Measurements from ENCODE around the gene PTPN13.

Gene PTPN13

DNA sequence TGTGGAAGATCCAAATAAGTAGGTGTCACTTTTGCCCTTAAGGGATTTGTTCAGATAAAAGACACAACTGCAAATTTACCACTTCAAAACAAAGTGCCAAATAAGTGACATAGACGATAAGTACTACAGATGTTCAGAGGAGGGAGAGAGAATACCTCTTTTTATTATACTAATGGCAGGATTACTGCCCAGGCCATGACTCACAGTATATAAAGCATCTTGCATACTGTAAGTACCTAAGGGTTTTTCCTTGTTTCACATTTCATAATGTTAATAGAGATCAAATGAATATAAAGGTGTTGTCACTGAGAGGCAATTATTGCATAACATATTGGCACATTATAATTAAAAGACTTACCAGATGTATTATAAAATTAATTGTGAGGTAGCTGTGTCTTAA is 46.4 kb downstream of the PTPN13 start:
- Histone ChIP-seq H3K79me2 (ENCODE audit: control insufficient read depth, low read length) (no peaks in the 10 kb centered on the region), H3K27me3 (ENCODE audit: control insufficient read depth, low read length) (no peaks in the 10 kb centered on the region), H3K4me2 (ENCODE audit: low read length) (no peak overlapping the region), H4K20me1 (ENCODE audit: control insufficient read depth, insufficient read depth, low read depth, low read length) (no peaks in the 10 kb centered on the region), H3K9me2 (replicated peaks; ENCODE audit: control insufficient read depth, low read length) (no peaks in the 10 kb centered on the region), H3K36me3 (ENCODE audit: control insufficient read depth, low read length) (no peaks in the 10 kb centered on the region), H3K27ac (ENCODE audit: low read depth, low read length) (no peak overlapping the region), H3K4me3 (ENCODE audit: low read length) (no peak overlapping the region), H3K4me1 (ENCODE audit: control insufficient read depth, low read length) (no peaks in the 10 kb centered on the region), H3F3A (ENCODE audit: control insufficient read depth, insufficient read depth) (no peaks in the 10 kb centered on the region), H3K9me3 (ENCODE audit: control insufficient read depth, insufficient read depth, low read length) (no peaks in the 10 kb centered on the region)
- no peak for TF ChIP-seq CTCF (IDR thresholded peaks at IDR 0.05; ENCODE audit: low read depth, low read length, poor library complexity, severe bottlenecking)
- no peak for TF ChIP-seq EZH2phosphoT487 (IDR thresholded peaks at IDR 0.05; ENCODE audit: borderline replicate concordance, low read length)

DNA sequence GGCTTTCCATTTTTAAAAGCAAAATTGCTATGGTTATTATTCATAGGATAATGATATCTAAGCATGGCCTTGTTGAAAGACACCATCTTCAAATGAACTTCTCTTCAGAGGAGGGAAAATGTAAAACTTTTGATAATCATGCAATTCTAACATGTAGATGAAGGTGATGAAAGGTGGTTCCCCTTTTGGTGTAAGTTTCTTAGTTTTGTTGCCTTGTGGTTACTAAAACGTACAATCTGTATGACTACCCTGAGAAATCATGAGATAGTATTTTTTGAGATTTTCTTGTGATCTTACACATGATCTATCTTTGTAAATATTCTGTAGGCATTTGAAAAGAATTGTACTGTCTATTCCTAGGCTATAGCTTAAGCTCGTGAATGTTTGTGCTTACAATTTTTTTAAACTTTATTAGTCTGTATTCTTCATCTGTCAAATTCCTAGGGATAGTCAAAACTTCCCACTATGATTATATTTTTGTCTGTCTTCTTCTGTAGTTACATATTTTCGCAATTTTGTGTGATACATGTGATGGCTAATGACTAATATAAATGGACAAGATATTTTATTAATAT is 47.5 kb downstream of the PTPN13 start:
- H3K9me2 ChIP-seq (replicated peaks; ENCODE audit: control insufficient read depth, low read length) = no peaks in the 10 kb centered on the region
- no peaks in the 10 kb centered on the region for H4K20me1 ChIP-seq (ENCODE audit: control insufficient read depth, insufficient read depth, low read depth, low read length)
- no peaks in the 10 kb centered on the region for H3K36me3 ChIP-seq (ENCODE audit: control insufficient read depth, low read length)
- H3K9me3 ChIP-seq (ENCODE audit: control insufficient read depth, insufficient read depth, low read length) = no peaks in the 10 kb centered on the region
- H3K4me3 ChIP-seq (ENCODE audit: low read length) = no peak overlapping the region
- no peaks in the 10 kb centered on the region for H3K27me3 ChIP-seq (ENCODE audit: control insufficient read depth, low read length)
- H3K79me2 ChIP-seq (ENCODE audit: control insufficient read depth, low read length) = no peaks in the 10 kb centered on the region
- H3K4me1 ChIP-seq (ENCODE audit: control insufficient read depth, low read length) = no peaks in the 10 kb centered on the region
- H3K27ac ChIP-seq (ENCODE audit: low read depth, low read length) = no peak overlapping the region
- no peak overlapping the region for H3K4me2 ChIP-seq (ENCODE audit: low read length)
- H3F3A ChIP-seq (ENCODE audit: control insufficient read depth, insufficient read depth) = no peaks in the 10 kb centered on the region
- TF ChIP-seq EZH2phosphoT487 (IDR thresholded peaks at IDR 0.05; ENCODE audit: borderline replicate concordance, low read length) = no peak
- no peak for TF ChIP-seq CTCF (IDR thresholded peaks at IDR 0.05; ENCODE audit: low read depth, low read length, poor library complexity, severe bottlenecking)

GRCh38 chr4:86644892-86645291 is 50.8 kb downstream of the PTPN13 start:
- no peaks in the 10 kb centered on the region for H3K79me2 ChIP-seq (ENCODE audit: control insufficient read depth, low read length)
- H3K9me3 ChIP-seq (ENCODE audit: control insufficient read depth, insufficient read depth, low read length) = no peaks in the 10 kb centered on the region
- H3F3A ChIP-seq (ENCODE audit: control insufficient read depth, insufficient read depth) = no peaks in the 10 kb centered on the region
- H3K4me2 ChIP-seq (ENCODE audit: low read length) = no peak overlapping the region
- H3K27me3 ChIP-seq (ENCODE audit: control insufficient read depth, low read length) = no peaks in the 10 kb centered on the region
- H3K4me3 ChIP-seq (ENCODE audit: low read length) = no peak overlapping the region
- H3K27ac ChIP-seq (ENCODE audit: low read depth, low read length) = no peak overlapping the region
- no peaks in the 10 kb centered on the region for H3K4me1 ChIP-seq (ENCODE audit: control insufficient read depth, low read length)
- no peaks in the 10 kb centered on the region for H3K9me2 ChIP-seq (replicated peaks; ENCODE audit: control insufficient read depth, low read length)
- no peak for TF ChIP-seq EZH2phosphoT487 (IDR thresholded peaks at IDR 0.05; ENCODE audit: borderline replicate concordance, low read length)
- no peak for TF ChIP-seq CTCF (IDR thresholded peaks at IDR 0.05; ENCODE audit: low read depth, low read length, poor library complexity, severe bottlenecking)
- no peaks in the 10 kb centered on the region for H3K36me3 ChIP-seq (ENCODE audit: control insufficient read depth, low read length)
- no peaks in the 10 kb centered on the region for H4K20me1 ChIP-seq (ENCODE audit: control insufficient read depth, insufficient read depth, low read depth, low read length)

Data from DOHH2 (cell line).